Prostate gland (tissue), 2 donors: ENCODE data around the gene DYSF.
A peak's percentile ranks its signal among the peaks of the same experiment; 100 is the strongest.

Source experiments
- CTCF ChIP-seq, 4 experiments: fragments of 200-600 bp in 2 of 4; fragments of 450-650 bp in 2 of 4; sonication (generic) in 2 of 4; IDR thresholded peaks; 1 replicate in 3 of 4; 2 replicates in 1 of 4; pipeline ENCODE4 v1.5.1; 2016 to 2019; ENCODE audit warnings: antibody characterized with exemption in 4 of 4, mild to moderate bottlenecking in 2 of 4, moderate library complexity in 2 of 4
- POLR2AphosphoS5 ChIP-seq: sonication (generic); formaldehyde crosslinking; IDR thresholded peaks from one replicate; pipeline ENCODE4 v1.6.1; 2017; ENCODE audit warnings: antibody characterized with exemption

GRCh38 chr2:71646028-71646427 is 192.7 kb downstream of the DYSF start:
- TF ChIP-seq CTCF (IDR thresholded peaks at IDR 0.05) (no peak), POLR2AphosphoS5 (peak; percentile 66)
